ENCODE measurements around the gene TLCD1.
A peak's percentile ranks its signal among the peaks of the same experiment; 100 is the strongest.

Gene TLCD1

GRCh38 chr17:28760601-28761562, 34.8 kb upstream of the TLCD1 start:
- peak; percentile 70 for DNase-seq (ENCODE audit: low read depth)
- no peak for TF ChIP-seq CTCF (IDR thresholded peaks at IDR 0.05; ENCODE audit: insufficient read depth, low read depth, low read length, missing control alignments)
- no peak overlapping the region for H3K4me3 ChIP-seq (ENCODE audit: low read length)

- no peak for TF ChIP-seq CTCF (IDR thresholded peaks at IDR 0.05; ENCODE audit: insufficient read depth, low read depth, low read length, missing control alignments)
- H3K4me3 ChIP-seq (ENCODE audit: low read length), result no peak overlapping the region
- DNase-seq (ENCODE audit: low read depth), result no peak
Observed at GRCh38 chr17:28759256-28759865, 33.3 kb upstream of the TLCD1 start.

GRCh38 chr17:28758411-28759121, 32.5 kb upstream of the TLCD1 start:
- no peak for DNase-seq (ENCODE audit: low read depth)
- no peak for TF ChIP-seq CTCF (IDR thresholded peaks at IDR 0.05; ENCODE audit: insufficient read depth, low read depth, low read length, missing control alignments)
- H3K4me3 ChIP-seq (ENCODE audit: low read length), result no peak overlapping the region

GRCh38 chr17:28756049-28756804, 30.2 kb upstream of the TLCD1 start:
- DNase-seq (ENCODE audit: low read depth), result no peak
- no peak overlapping the region for H3K4me3 ChIP-seq (ENCODE audit: low read length)
- no peak for TF ChIP-seq CTCF (IDR thresholded peaks at IDR 0.05; ENCODE audit: insufficient read depth, low read depth, low read length, missing control alignments)

GRCh38 chr17:28755486-28755885, 29.5 kb upstream of the TLCD1 start:
- no peak for TF ChIP-seq CTCF (IDR thresholded peaks at IDR 0.05; ENCODE audit: insufficient read depth, low read depth, low read length, missing control alignments)
- no peak overlapping the region for H3K4me3 ChIP-seq (ENCODE audit: low read length)
- no peak for DNase-seq (ENCODE audit: low read depth)

GRCh38 chr17:28751600-28752366, 25.8 kb upstream of the TLCD1 start:
- no peak overlapping the region for H3K4me3 ChIP-seq (ENCODE audit: low read length)
- DNase-seq (ENCODE audit: low read depth), result no peak
- no peak for TF ChIP-seq CTCF (IDR thresholded peaks at IDR 0.05; ENCODE audit: insufficient read depth, low read depth, low read length, missing control alignments)
